Measurements from ENCODE around the gene NHLRC1.

NHLRC1 gene

DNA sequence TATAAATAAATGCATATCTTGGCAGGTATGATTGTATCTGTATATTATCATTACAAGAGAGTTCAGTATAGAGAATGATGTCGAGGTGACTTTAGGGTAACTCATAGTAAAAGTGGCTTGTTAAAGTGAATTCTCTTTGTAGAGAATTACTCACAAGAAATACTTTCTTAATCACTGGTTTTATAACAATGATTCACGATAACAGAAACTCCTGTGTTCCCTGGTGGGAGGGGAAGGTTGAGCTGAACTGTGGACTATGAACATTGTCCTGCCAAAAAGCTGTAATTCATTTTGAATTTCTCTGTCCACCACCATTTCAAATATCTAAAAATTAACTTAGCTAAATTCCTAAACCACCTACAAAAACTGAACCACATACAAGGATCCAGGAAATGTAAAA lies 24.7 kb upstream of the NHLRC1 start:
- peaks cover 42% of the 10 kb centered on the region for H3K36me3 ChIP-seq (ENCODE audit: insufficient read depth, low read length)
- H3K4me2 ChIP-seq (ENCODE audit: low read length) = no peak overlapping the region
- H3K27ac ChIP-seq (ENCODE audit: low read depth, low read length, poor library complexity, severe bottlenecking) = no peak overlapping the region
- TF ChIP-seq CTCF (IDR thresholded peaks at IDR 0.05; ENCODE audit: low read length) = no peak
- no peak for TF ChIP-seq EZH2 (IDR thresholded peaks at IDR 0.05; ENCODE audit: borderline replicate concordance, low read length)
- no peaks in the 10 kb centered on the region for H3F3A ChIP-seq (ENCODE audit: insufficient read depth, low read length)
- no peaks in the 10 kb centered on the region for H3K79me2 ChIP-seq (ENCODE audit: insufficient read depth, low read length)
- no peaks in the 10 kb centered on the region for H3K9me2 ChIP-seq (ENCODE audit: low read depth, low read length)
- H3K4me3 ChIP-seq (ENCODE audit: low read depth, low read length, poor library complexity, severe bottlenecking) = no peak overlapping the region
- no peaks in the 10 kb centered on the region for H3K4me1 ChIP-seq (ENCODE audit: insufficient read depth, low read length, severe bottlenecking)
- no peak overlapping the region for H2AFZ ChIP-seq (ENCODE audit: low read length)
- no peaks in the 10 kb centered on the region for H4K20me1 ChIP-seq (ENCODE audit: insufficient read depth, low read length)
- no peak overlapping the region for H3K9ac ChIP-seq (ENCODE audit: low read length)
- H3K27me3 ChIP-seq (ENCODE audit: insufficient read depth, low read length) = no peaks in the 10 kb centered on the region
- H3K9me3 ChIP-seq (ENCODE audit: low read length) = no peaks in the 10 kb centered on the region

DNA sequence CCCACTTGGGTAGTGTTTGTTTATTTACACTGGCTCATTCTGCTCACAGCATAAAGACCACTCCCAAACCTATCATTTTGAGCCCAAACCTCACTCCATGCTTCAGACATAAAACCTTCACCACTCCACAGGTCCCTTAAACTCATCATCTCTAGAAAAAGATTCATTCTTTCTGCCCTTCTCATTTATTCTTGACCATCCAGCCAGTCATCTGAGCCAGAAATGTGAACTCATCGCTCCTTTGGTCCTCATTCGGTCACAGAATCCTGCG lies 20.0 kb upstream of the NHLRC1 start:
- Histone ChIP-seq H3K79me2 (ENCODE audit: insufficient read depth, low read length) (no peaks in the 10 kb centered on the region), H3K9me3 (ENCODE audit: low read length) (no peaks in the 10 kb centered on the region), H3F3A (ENCODE audit: insufficient read depth, low read length) (no peaks in the 10 kb centered on the region), H3K27me3 (ENCODE audit: insufficient read depth, low read length) (no peaks in the 10 kb centered on the region), H3K4me2 (ENCODE audit: low read length) (no peak overlapping the region), H3K36me3 (ENCODE audit: insufficient read depth, low read length) (peaks cover 58% of the 10 kb centered on the region), H3K9ac (ENCODE audit: low read length) (no peak overlapping the region), H3K4me3 (ENCODE audit: low read depth, low read length, poor library complexity, severe bottlenecking) (no peak overlapping the region), H3K9me2 (ENCODE audit: low read depth, low read length) (no peaks in the 10 kb centered on the region), H3K4me1 (ENCODE audit: insufficient read depth, low read length, severe bottlenecking) (no peaks in the 10 kb centered on the region), H4K20me1 (ENCODE audit: insufficient read depth, low read length) (no peaks in the 10 kb centered on the region), H2AFZ (ENCODE audit: low read length) (no peak overlapping the region), H3K27ac (ENCODE audit: low read depth, low read length, poor library complexity, severe bottlenecking) (no peak overlapping the region)
- TF ChIP-seq CTCF (IDR thresholded peaks at IDR 0.05; ENCODE audit: low read length) (no peak), EZH2 (IDR thresholded peaks at IDR 0.05; ENCODE audit: borderline replicate concordance, low read length) (no peak)

DNA sequence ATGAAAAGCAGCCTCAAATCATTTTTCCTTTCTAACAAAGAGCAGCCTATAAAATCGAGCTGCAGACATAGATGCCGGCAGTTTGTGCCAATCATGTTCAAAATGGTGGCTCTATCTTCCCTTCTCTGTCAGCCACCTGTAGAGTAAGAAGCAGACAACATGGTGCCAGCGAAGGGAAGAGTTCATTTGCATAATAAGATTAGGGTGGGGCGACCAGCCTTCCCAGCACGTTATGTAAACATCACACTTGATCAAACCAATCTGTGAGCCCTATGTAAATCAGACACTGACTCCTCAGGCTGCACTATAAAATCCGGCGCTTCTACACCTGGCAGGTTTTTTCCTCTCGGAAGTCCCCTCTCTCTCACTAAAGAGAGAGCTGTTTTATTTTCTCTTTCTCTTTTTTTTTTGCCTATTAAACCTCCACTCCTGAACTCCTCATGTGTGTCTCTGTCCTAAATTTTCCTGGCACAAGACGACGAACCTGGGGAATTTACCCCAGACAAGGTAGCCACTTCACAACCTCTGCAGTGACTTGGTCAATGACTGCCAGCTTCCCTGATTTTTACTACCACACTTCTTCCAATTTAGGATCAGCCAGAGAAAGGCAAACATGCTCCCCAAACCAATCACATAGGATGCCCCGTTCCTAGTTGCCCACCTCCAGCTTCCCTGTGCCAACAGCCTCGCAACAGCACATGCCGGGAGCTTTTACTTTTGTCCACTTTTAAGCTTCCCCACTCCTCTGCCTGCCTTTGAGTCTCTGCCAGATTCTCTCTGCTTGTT lies 19.5 kb upstream of the NHLRC1 start:
- no peak overlapping the region for H3K4me2 ChIP-seq (ENCODE audit: low read length)
- H3K4me3 ChIP-seq (ENCODE audit: low read depth, low read length, poor library complexity, severe bottlenecking) = no peak overlapping the region
- no peaks in the 10 kb centered on the region for H3K9me2 ChIP-seq (ENCODE audit: low read depth, low read length)
- H3K79me2 ChIP-seq (ENCODE audit: insufficient read depth, low read length) = no peaks in the 10 kb centered on the region
- no peaks in the 10 kb centered on the region for H3F3A ChIP-seq (ENCODE audit: insufficient read depth, low read length)
- TF ChIP-seq EZH2 (IDR thresholded peaks at IDR 0.05; ENCODE audit: borderline replicate concordance, low read length) (no peak), CTCF (IDR thresholded peaks at IDR 0.05; ENCODE audit: low read length) (no peak)
- no peaks in the 10 kb centered on the region for H4K20me1 ChIP-seq (ENCODE audit: insufficient read depth, low read length)
- H3K27ac ChIP-seq (ENCODE audit: low read depth, low read length, poor library complexity, severe bottlenecking) = no peak overlapping the region
- no peaks in the 10 kb centered on the region for H3K4me1 ChIP-seq (ENCODE audit: insufficient read depth, low read length, severe bottlenecking)
- H3K36me3 ChIP-seq (ENCODE audit: insufficient read depth, low read length) = peaks cover 57% of the 10 kb centered on the region
- no peak overlapping the region for H3K9ac ChIP-seq (ENCODE audit: low read length)
- H3K27me3 ChIP-seq (ENCODE audit: insufficient read depth, low read length) = no peaks in the 10 kb centered on the region
- H3K9me3 ChIP-seq (ENCODE audit: low read length) = no peaks in the 10 kb centered on the region
- H2AFZ ChIP-seq (ENCODE audit: low read length) = no peak overlapping the region

Measured in OCI-LY1 (cell line).